ENCODE data around the gene DYNLT2B.
A peak's percentile ranks its signal among the peaks of the same experiment; 100 is the strongest.
"Not testable (repeated sequence)": the region's sequence is repeated elsewhere in the genome, so short reads cannot be mapped to it uniquely, and the experiment has no call there.

Gene DYNLT2B

GRCh38 chr3:196323691-196324090, 5.7 kb upstream of the DYNLT2B start:
- peak in 1 of 2 experiments; percentile 39 for DNase-seq

GRCh38 chr3:196323016-196323415, 5.0 kb upstream of the DYNLT2B start:
- DNase-seq, result no peak

GRCh38 chr3:196321162-196321561, 3.1 kb upstream of the DYNLT2B start:
- no peak for DNase-seq

- peak in 1 of 2 experiments; percentile 22 for DNase-seq
Observed at GRCh38 chr3:196320137-196320536, 2.1 kb upstream of the DYNLT2B start.

- not testable (repeated sequence) for DNase-seq
Observed at GRCh38 chr3:196316799-196317686, 997 bp downstream of the DYNLT2B start.

GRCh38 chr3:196315821-196316220, 2.2 kb downstream of the DYNLT2B start:
- DNase-seq, result no peak

GRCh38 chr3:196314597-196314996, 3.4 kb downstream of the DYNLT2B start:
- DNase-seq, result no peak

GRCh38 chr3:196314086-196314485, 4.0 kb downstream of the DYNLT2B start:
- not testable (repeated sequence) for DNase-seq

- not testable (repeated sequence) for DNase-seq
Observed at GRCh38 chr3:196302960-196303359, 15.1 kb downstream of the DYNLT2B start.

GRCh38 chr3:196302551-196302950, 15.5 kb downstream of the DYNLT2B start:
- DNase-seq, result not testable (repeated sequence)

- DNase-seq, result no peak
Observed at GRCh38 chr3:196298521-196298920, 19.5 kb downstream of the DYNLT2B start.

GRCh38 chr3:196292286-196292923, 25.6 kb downstream of the DYNLT2B start:
- no peak for DNase-seq

GRCh38 chr3:196288141-196288460, 29.9 kb downstream of the DYNLT2B start:
- peak in 1 of 2 experiments; percentile 58 for DNase-seq

GRCh38 chr3:196287440-196288140, 30.4 kb downstream of the DYNLT2B start, which contains the start of gene PCYT1A:
PCYT1A (minus strand) TSS chr3:196287726; CDS start chr3:196270531, 17,195 bp downstream.
- peak; percentile 92 to 96 for DNase-seq

GRCh38 chr3:196287090-196287439, 31.0 kb downstream of the DYNLT2B start:
- peak in 1 of 2 experiments; percentile 58 for DNase-seq

GRCh38 chr3:196284396-196284795, 33.6 kb downstream of the DYNLT2B start:
- DNase-seq, result peak; percentile 86 to 93

- DNase-seq, result no peak
Observed at GRCh38 chr3:196281962-196282361, 36.1 kb downstream of the DYNLT2B start.

- DNase-seq, result no peak
Observed at GRCh38 chr3:196280689-196281440, 37.2 kb downstream of the DYNLT2B start.

GRCh38 chr3:196275126-196275525, 42.9 kb downstream of the DYNLT2B start:
- no peak for DNase-seq

GRCh38 chr3:196274585-196274984, 43.5 kb downstream of the DYNLT2B start:
- DNase-seq, result no peak

GRCh38 chr3:196273655-196274054, 44.4 kb downstream of the DYNLT2B start:
- DNase-seq, result no peak

- no peak for DNase-seq
Observed at GRCh38 chr3:196272826-196273225, 45.2 kb downstream of the DYNLT2B start.

- DNase-seq, result no peak
Observed at GRCh38 chr3:196270499-196270898, 47.5 kb downstream of the DYNLT2B start.

Measured in NCI-H526 (cell line).